ENCODE results near the gene ELF1. TPM values are rescaled to one million over a fixed set of nuclear protein-coding genes. Genes with fewer than 3 reads are reported as not detected.

ELF1 gene
- 100 to 1,000 TPM; 184 to 200 TPM for total RNA-seq
- 100 to 1,000 TPM; 127 to 155 (median 130) TPM for polyA plus RNA-seq
- 111 to 436 (median 277) reads per million in 6 experiments for total RNA-seq

GRCh38 chr13:41019011-41019487 lies at the start of gene ELF1:
Gene ELF1, minus strand, starts transcription at chr13:41019316. Its CDS starts 37,262 bp downstream, at chr13:40982054.
- POLR2A ChIA-PET: interaction anchor here (0.8 to 4.3 kb wide), 11 partner anchors 8 to 97 kb away, joined by 3 to 51 read pairs (median 8); partner anchors contain the start of gene WBP4

GRCh38 chr13:41065078-41065477 lies 46.0 kb upstream of the ELF1 start:
- peak overlapping the region in 1 of 10 donors; percentile 27 for H3K27ac Mint-ChIP-seq
- H3K4me3 Mint-ChIP-seq: no peak overlapping the region
- ATAC-seq (no peak), DNase-seq (no peak)
- peaks cover 13 to 30% (median 26%) of the 10 kb centered on the region in 4 donors for H3K4me1 Mint-ChIP-seq
- peaks cover 0 to 13% (median 0%) of the 10 kb centered on the region in 5 donors for H3K27me3 Mint-ChIP-seq
- H3K36me3 Mint-ChIP-seq: peaks cover 6 to 48% (median 28%) of the 10 kb centered on the region in 3 donors
- POLR2A ChIA-PET: interaction anchor here (0.6 to 1.4 kb wide), 2 partner anchors 66 to 400 kb away, joined by 3 read pairs; no protein-coding TSS in a partner anchor
- H3K9me3 Mint-ChIP-seq: peaks cover 0 to 10% (median 0%) of the 10 kb centered on the region in 9 donors

More at GRCh38 chr13:41019011-41019487, at the start of gene ELF1:
- peak; percentile 89 to 91 for ATAC-seq
- Mint-ChIP-seq H3K4me3 (peak within 1 kb of the TSS; percentile 80 to 96 (median 92)), H3K4me1 (peaks cover 20 to 54% (median 47%) of the 10 kb centered on the region in 4 donors), H3K36me3 (no peaks in the 10 kb centered on the region), H3K9me3 (no peaks in the 10 kb centered on the region), H3K27ac (peak within 1 kb of the TSS; percentile 95 to 98 (median 97)), H3K27me3 (no peaks in the 10 kb centered on the region)
- peak in 9 of 10 donors; percentile 47 to 83 (median 64) for DNase-seq

GRCh38 chr13:41064493-41064892 lies 45.4 kb upstream of the ELF1 start:
- POLR2A ChIA-PET: interaction anchor here (0.6 to 1.4 kb wide), 2 partner anchors 286 to 400 kb away, joined by 3 read pairs; no protein-coding TSS in a partner anchor
- peak overlapping the region in 1 of 10 donors; percentile 83 for H3K27ac Mint-ChIP-seq
- H3K36me3 Mint-ChIP-seq: peaks cover 4 to 44% (median 26%) of the 10 kb centered on the region in 3 donors
- H3K27me3 Mint-ChIP-seq: peaks cover 0 to 13% (median 0%) of the 10 kb centered on the region in 5 donors
- H3K4me3 Mint-ChIP-seq: no peak overlapping the region
- H3K9me3 Mint-ChIP-seq: peaks cover 0 to 10% (median 0%) of the 10 kb centered on the region in 9 donors
- H3K4me1 Mint-ChIP-seq: peaks cover 15 to 34% (median 31%) of the 10 kb centered on the region in 4 donors
- no peak for ATAC-seq
- DNase-seq: no peak

- peak in 1 of 2 donors; percentile 0 for ATAC-seq
Observed at GRCh38 chr13:41061914-41062837, 43.1 kb upstream of the ELF1 start.

GRCh38 chr13:41061075-41061913 lies 42.2 kb upstream of the ELF1 start, which contains the start of gene WBP4:
Gene WBP4, plus strand, starts transcription at chr13:41061509. Its CDS starts 165 bp downstream, at chr13:41061674.
- Mint-ChIP-seq H3K4me1 (peaks cover 20 to 66% (median 57%) of the 10 kb centered on the region in 4 donors), H3K9me3 (peaks cover 0 to 10% (median 0%) of the 10 kb centered on the region in 9 donors), H3K36me3 (peaks cover 0 to 19% (median 7%) of the 10 kb centered on the region in 3 donors), H3K27ac (peak within 1 kb of the TSS; percentile 98 to 100 (median 99)), H3K27me3 (peaks cover 0 to 13% (median 0%) of the 10 kb centered on the region in 5 donors), H3K4me3 (peak within 1 kb of the TSS; percentile 95 to 100 (median 100))
- POLR2A ChIA-PET: interaction anchor here (0.6 to 4.4 kb wide), 30 partner anchors 13 to 401 kb away, joined by 3 to 51 read pairs (median 4); partner anchors contain the start of genes ELF1, MTRF1, NAA16 and SLC25A15
- DNase-seq: peak; percentile 73 to 99 (median 86)
- peak; percentile 58 to 62 for ATAC-seq

More at GRCh38 chr13:41061914-41062837, 43.1 kb upstream of the ELF1 start:
- Mint-ChIP-seq H3K27me3 (peaks cover 0 to 13% (median 0%) of the 10 kb centered on the region in 5 donors), H3K4me1 (peaks cover 17 to 58% (median 50%) of the 10 kb centered on the region in 4 donors), H3K36me3 (peaks cover 0 to 27% (median 11%) of the 10 kb centered on the region in 3 donors), H3K4me3 (peak overlapping the region; percentile 95 to 100 (median 100)), H3K27ac (peak overlapping the region; percentile 98 to 100 (median 99)), H3K9me3 (peaks cover 0 to 10% (median 0%) of the 10 kb centered on the region in 9 donors)
- no peak for DNase-seq
- POLR2A ChIA-PET: interaction anchor here (1.5 to 4.4 kb wide), 6 partner anchors 19 to 400 kb away, joined by 3 to 51 read pairs (median 9); partner anchors contain the start of gene ELF1

- H3K4me1 Mint-ChIP-seq: peaks cover 22 to 72% (median 62%) of the 10 kb centered on the region in 4 donors
Observed at GRCh38 chr13:41060724-41061074, 41.6 kb upstream of the ELF1 start.

GRCh38 chr13:41060082-41060723 lies 41.1 kb upstream of the ELF1 start:
- POLR2A ChIA-PET: interaction anchor here (0.8 to 4.4 kb wide), 27 partner anchors 21 to 402 kb away, joined by 3 to 51 read pairs (median 4); partner anchors contain the start of genes ELF1 and MTRF1
- Mint-ChIP-seq H3K4me3 (peak overlapping the region; percentile 95 to 100 (median 100)), H3K9me3 (peaks cover 0 to 10% (median 0%) of the 10 kb centered on the region in 9 donors), H3K36me3 (peaks cover 0 to 10% (median 6%) of the 10 kb centered on the region in 3 donors), H3K4me1 (peaks cover 24 to 74% (median 66%) of the 10 kb centered on the region in 4 donors), H3K27ac (peak overlapping the region; percentile 98 to 100 (median 99)), H3K27me3 (peaks cover 0 to 13% (median 0%) of the 10 kb centered on the region in 5 donors)
- DNase-seq: peak in 7 of 10 donors; percentile 40 to 81 (median 60)
- peak; percentile 42 to 43 for ATAC-seq

More at GRCh38 chr13:41060724-41061074, 41.6 kb upstream of the ELF1 start:
- DNase-seq (peak in 9 of 10 donors; percentile 80 to 91 (median 84)), ATAC-seq (peak; percentile 67 to 75)
- peak overlapping the region; percentile 95 to 100 (median 100) for H3K4me3 Mint-ChIP-seq
- H3K27ac Mint-ChIP-seq: peak overlapping the region; percentile 98 to 100 (median 99)
- POLR2A ChIA-PET: interaction anchor here (0.6 to 4.4 kb wide), 32 partner anchors 13 to 401 kb away, joined by 3 to 51 read pairs (median 4); partner anchors contain the start of genes ELF1, MTRF1, NAA16 and SLC25A15
- peaks cover 0 to 13% (median 0%) of the 10 kb centered on the region in 5 donors for H3K27me3 Mint-ChIP-seq
- peaks cover 0 to 10% (median 0%) of the 10 kb centered on the region in 9 donors for H3K9me3 Mint-ChIP-seq
- peaks cover 0 to 15% (median 6%) of the 10 kb centered on the region in 3 donors for H3K36me3 Mint-ChIP-seq

- POLR2A ChIA-PET: interaction anchor here (0.9 to 4.4 kb wide), 9 partner anchors 40 to 271 kb away, joined by 3 to 51 read pairs (median 8); partner anchors contain the start of gene ELF1
- H3K27me3 Mint-ChIP-seq: peaks cover 0 to 13% (median 0%) of the 10 kb centered on the region in 5 donors
Observed at GRCh38 chr13:41059456-41060081, 40.5 kb upstream of the ELF1 start.

GRCh38 chr13:41058295-41059070 lies 39.4 kb upstream of the ELF1 start:
- DNase-seq (no peak), ATAC-seq (no peak)
- Mint-ChIP-seq H3K27me3 (peaks cover 0 to 13% (median 0%) of the 10 kb centered on the region in 5 donors), H3K27ac (peak overlapping the region; percentile 28 to 100 (median 98)), H3K4me1 (peaks cover 29 to 82% (median 70%) of the 10 kb centered on the region in 4 donors), H3K36me3 (peaks cover 0 to 6% (median 0%) of the 10 kb centered on the region in 3 donors), H3K9me3 (peaks cover 0 to 10% (median 0%) of the 10 kb centered on the region in 9 donors), H3K4me3 (peak overlapping the region in 9 of 10 donors; percentile 51 to 100 (median 99))
- POLR2A ChIA-PET: interaction anchor here (3.0 to 4.4 kb wide), 2 partner anchors 39 to 45 kb away, joined by 17 to 51 read pairs; partner anchors contain the start of gene ELF1

More at GRCh38 chr13:41059456-41060081, 40.5 kb upstream of the ELF1 start:
- Mint-ChIP-seq H3K9me3 (peaks cover 0 to 10% (median 0%) of the 10 kb centered on the region in 9 donors), H3K36me3 (peaks cover 0 to 6% (median 5%) of the 10 kb centered on the region in 3 donors), H3K4me3 (peak overlapping the region; percentile 95 to 100 (median 100)), H3K27ac (peak overlapping the region; percentile 85 to 100 (median 99)), H3K4me1 (peaks cover 29 to 79% (median 72%) of the 10 kb centered on the region in 4 donors)
- DNase-seq (no peak), ATAC-seq (no peak)
